Kidney epithelial cell (primary cell): ENCODE results near the gene PIWIL4. TPM values are rescaled to one million over a fixed set of nuclear protein-coding genes. Genes with fewer than 3 reads are reported as not detected.

Source experiments
- DNase-seq: peaks from one replicate; pipeline ENCODE4 v3.0.0-alpha.2; 2010; ENCODE audit warnings: low read depth
- H3K27me3 ChIP-seq: 2 replicates; pipeline ENCODE4 v1.6.0; 2011; ENCODE audit warnings: low read length; ENCODE audit not compliant: control insufficient read depth, insufficient read depth
- H3K36me3 ChIP-seq: 2 replicates; pipeline ENCODE4 v1.5.1; 2011; ENCODE audit warnings: low read length; ENCODE audit not compliant: control insufficient read depth, insufficient read depth
- H3K4me3 ChIP-seq: 2 replicates; pipeline ENCODE4 v1.5.1; 2011; ENCODE audit warnings: low read depth, mild to moderate bottlenecking, control low read depth, low read length
- CTCF ChIP-seq: IDR thresholded peaks from 2 replicates; pipeline ENCODE4 v1.5.1; 2011; ENCODE audit warnings: mild to moderate bottlenecking, moderate library complexity, low read length, control low read depth, inconsistent platforms; ENCODE audit not compliant: insufficient read depth, poor library complexity, severe bottlenecking
- total RNA-seq: library from RNA; depleted of rRNA; stranded (reverse); fragments of >200 nt; gene quantifications from 2 replicates; pipeline ENCODE4 v1.2.3, GENCODE V29; 2015

Gene PIWIL4
- total RNA-seq, 1 donor from 2014 or later: 3.7 TPM

- Histone ChIP-seq H3K36me3 (no peaks in the 10 kb centered on the region), H3K4me3 (no peak overlapping the region), H3K27me3 (no peaks in the 10 kb centered on the region)
- no peak for TF ChIP-seq CTCF
- no peak for DNase-seq
These were observed 91.2 kb downstream of the PIWIL4 start for GRCh38 chr11:94658386-94658785.

GRCh38 chr11:94658888-94659287, 91.7 kb downstream of the PIWIL4 start:
- H3K27me3 ChIP-seq: no peaks in the 10 kb centered on the region
- TF ChIP-seq CTCF: no peak
- no peak overlapping the region for H3K4me3 ChIP-seq
- DNase-seq: no peak
- no peaks in the 10 kb centered on the region for H3K36me3 ChIP-seq

- no peak overlapping the region for H3K4me3 ChIP-seq
- no peaks in the 10 kb centered on the region for H3K36me3 ChIP-seq
- no peaks in the 10 kb centered on the region for H3K27me3 ChIP-seq
- DNase-seq: no peak
- no peak for TF ChIP-seq CTCF
These were observed 94.3 kb downstream of the PIWIL4 start for GRCh38 chr11:94661444-94661843.

- no peaks in the 10 kb centered on the region for H3K36me3 ChIP-seq
- no peaks in the 10 kb centered on the region for H3K27me3 ChIP-seq
- no peak overlapping the region for H3K4me3 ChIP-seq
- TF ChIP-seq CTCF: no peak
- DNase-seq: no peak
These were observed 95.1 kb downstream of the PIWIL4 start for GRCh38 chr11:94662065-94662779.

GRCh38 chr11:94662846-94663390, 95.8 kb downstream of the PIWIL4 start:
- no peaks in the 10 kb centered on the region for H3K27me3 ChIP-seq
- no peak for TF ChIP-seq CTCF
- DNase-seq: no peak
- H3K36me3 ChIP-seq: no peaks in the 10 kb centered on the region
- H3K4me3 ChIP-seq: no peak overlapping the region

- no peak for TF ChIP-seq CTCF
- DNase-seq: peak; percentile 31
- H3K4me3 ChIP-seq: no peak overlapping the region
- H3K36me3 ChIP-seq: no peaks in the 10 kb centered on the region
- no peaks in the 10 kb centered on the region for H3K27me3 ChIP-seq
These were observed 97.2 kb downstream of the PIWIL4 start for GRCh38 chr11:94664346-94664745.
